HEK293T (cell line): ENCODE data around the gene ATG16L2.

Experiments used
- CTCF ChIA-PET: fragments of 350-600 bp; formaldehyde crosslinking; extraction: SDS; loops from one replicate; lab custom pipeline; 2021; ENCODE audit warnings: antibody characterized with exemption, inconsistent platforms; lab: Yijun Ruan, JAX
- POLR2A ChIA-PET: fragments of 350-600 bp; formaldehyde crosslinking; extraction: SDS; loops from one replicate; lab custom pipeline; 2020; ENCODE audit warnings: antibody characterized with exemption, inconsistent platforms; lab: Yijun Ruan, JAX
- DNase-seq: peaks from one replicate; pipeline ENCODE4 v3.0.0; 2012; ENCODE audit warnings: mixed read lengths; ENCODE audit errors: extremely low spot score
- ARNT ChIP-seq: fragments of 450-650 bp; IDR thresholded peaks from 2 replicates; pipeline ENCODE4 v1.6.1; 2017; ENCODE audit warnings: mild to moderate bottlenecking
- BHLHE40 ChIP-seq: fragments of 450-650 bp; IDR thresholded peaks from 2 replicates; pipeline ENCODE4 v1.6.1; 2016; ENCODE audit warnings: mild to moderate bottlenecking, moderate library complexity, borderline replicate concordance
- CTBP1 ChIP-seq: fragments of 450-650 bp; IDR thresholded peaks from 2 replicates; pipeline ENCODE4 v1.6.1; 2016; ENCODE audit warnings: borderline replicate concordance
- ELF4 ChIP-seq: fragments of 450-650 bp; IDR thresholded peaks from 2 replicates; pipeline ENCODE4 v1.6.1; 2017; ENCODE audit warnings: antibody characterized with exemption
- FOXA1 ChIP-seq: fragments of 450-650 bp; IDR thresholded peaks from 2 replicates; pipeline ENCODE4 v1.6.1; 2016; ENCODE audit warnings: mild to moderate bottlenecking
- FOXK2 ChIP-seq: fragments of 450-650 bp; IDR thresholded peaks from 2 replicates; pipeline ENCODE4 v1.6.1; 2016; ENCODE audit warnings: mild to moderate bottlenecking
- FOXM1 ChIP-seq: fragments of 450-650 bp; IDR thresholded peaks from 2 replicates; pipeline ENCODE4 v1.6.1; 2017; ENCODE audit warnings: mild to moderate bottlenecking, borderline replicate concordance
- HDGF ChIP-seq: fragments of 450-650 bp; IDR thresholded peaks from 2 replicates; pipeline ENCODE4 v1.6.1; 2017; ENCODE audit warnings: antibody characterized with exemption, borderline replicate concordance
- L3MBTL2 ChIP-seq: fragments of 450-650 bp; conservative IDR thresholded peaks from 2 replicates; pipeline ENCODE4 v1.6.1; 2016; ENCODE audit warnings: mild to moderate bottlenecking
- LEF1 ChIP-seq: fragments of 450-650 bp; IDR thresholded peaks from 2 replicates; pipeline ENCODE4 v1.6.1; 2017; ENCODE audit warnings: mild to moderate bottlenecking, borderline replicate concordance
- NFRKB ChIP-seq: fragments of 450-650 bp; IDR thresholded peaks from 2 replicates; pipeline ENCODE4 v1.6.1; 2016; ENCODE audit warnings: mild to moderate bottlenecking, moderate library complexity
- SP1 ChIP-seq: fragments of 450-650 bp; IDR thresholded peaks from 2 replicates; pipeline ENCODE4 v1.6.1; 2017
- SUZ12 ChIP-seq: fragments of 450-650 bp; IDR thresholded peaks from 2 replicates; pipeline ENCODE4 v1.6.1; 2016; ENCODE audit warnings: mild to moderate bottlenecking
- TARDBP ChIP-seq: fragments of 450-650 bp; IDR thresholded peaks from 2 replicates; pipeline ENCODE4 v1.6.1; 2016
- ZNF384 ChIP-seq: fragments of 450-650 bp; IDR thresholded peaks from 2 replicates; pipeline ENCODE4 v1.6.1; 2016
- TF ChIP-seq, protein P1 (sequence below): fragments of 450-650 bp; IDR thresholded peaks from 2 replicates; pipeline ENCODE4 v1.6.1; 2016

Gene ATG16L2, protein sequence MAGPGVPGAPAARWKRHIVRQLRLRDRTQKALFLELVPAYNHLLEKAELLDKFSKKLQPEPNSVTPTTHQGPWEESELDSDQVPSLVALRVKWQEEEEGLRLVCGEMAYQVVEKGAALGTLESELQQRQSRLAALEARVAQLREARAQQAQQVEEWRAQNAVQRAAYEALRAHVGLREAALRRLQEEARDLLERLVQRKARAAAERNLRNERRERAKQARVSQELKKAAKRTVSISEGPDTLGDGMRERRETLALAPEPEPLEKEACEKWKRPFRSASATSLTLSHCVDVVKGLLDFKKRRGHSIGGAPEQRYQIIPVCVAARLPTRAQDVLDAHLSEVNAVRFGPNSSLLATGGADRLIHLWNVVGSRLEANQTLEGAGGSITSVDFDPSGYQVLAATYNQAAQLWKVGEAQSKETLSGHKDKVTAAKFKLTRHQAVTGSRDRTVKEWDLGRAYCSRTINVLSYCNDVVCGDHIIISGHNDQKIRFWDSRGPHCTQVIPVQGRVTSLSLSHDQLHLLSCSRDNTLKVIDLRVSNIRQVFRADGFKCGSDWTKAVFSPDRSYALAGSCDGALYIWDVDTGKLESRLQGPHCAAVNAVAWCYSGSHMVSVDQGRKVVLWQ

DNA sequence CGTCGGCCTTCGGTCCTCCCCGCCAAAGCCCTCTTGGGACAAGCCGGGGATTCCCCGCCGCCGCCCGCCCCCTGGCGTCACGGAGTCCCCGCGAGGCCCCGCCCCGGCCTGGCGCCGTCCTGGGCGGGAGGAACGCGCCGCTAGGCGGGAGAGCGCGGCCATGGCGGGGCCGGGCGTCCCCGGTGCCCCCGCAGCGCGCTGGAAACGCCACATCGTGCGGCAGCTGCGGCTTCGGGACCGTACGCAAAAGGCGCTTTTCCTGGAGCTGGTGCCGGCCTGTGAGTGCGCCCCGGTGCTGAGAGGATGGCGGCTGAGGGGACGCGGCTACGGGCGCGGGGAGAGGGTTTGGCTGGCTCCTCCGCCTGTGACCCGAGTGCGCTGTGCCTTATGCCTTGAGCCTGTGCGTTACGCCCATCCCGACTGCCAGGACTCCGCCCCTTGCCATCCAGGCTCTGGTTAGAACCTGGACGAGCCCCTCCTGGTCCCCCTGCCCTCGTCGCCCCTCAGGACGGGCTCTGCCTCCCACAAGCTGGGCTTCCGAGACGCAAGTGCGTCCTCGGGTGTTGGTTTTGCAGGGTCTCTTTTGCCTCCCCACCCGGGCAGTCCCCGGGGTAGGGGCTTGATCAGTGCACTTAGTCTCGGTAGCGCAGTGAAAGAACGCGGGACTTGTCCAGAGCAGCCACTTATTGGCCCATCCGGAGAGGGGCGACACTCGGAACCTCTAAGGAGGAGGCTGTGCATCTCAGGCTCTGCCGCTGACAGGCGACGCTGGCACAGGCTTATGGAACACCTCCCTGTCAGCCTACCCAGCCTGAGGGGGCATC, at the start of gene ATG16L2:
TSS of gene ATG16L2 (plus strand) at position 126 of the 824 bp plus-strand sequence. CDS start at position 161, 35 bp downstream.
- ChIA-PET CTCF (no interaction called here), POLR2A (interaction anchor here (0.9 to 1.6 kb wide), 3 partner anchors 16 to 32 kb away, joined by 3 to 6 read pairs (median 3); partner anchors contain the start of gene STARD10)
- TF ChIP-seq ZNF384: no peak
- TF ChIP-seq FOXM1: peak; percentile 24
- no peak for TF ChIP-seq SP1
- DNase-seq: peak; percentile 87

DNA sequence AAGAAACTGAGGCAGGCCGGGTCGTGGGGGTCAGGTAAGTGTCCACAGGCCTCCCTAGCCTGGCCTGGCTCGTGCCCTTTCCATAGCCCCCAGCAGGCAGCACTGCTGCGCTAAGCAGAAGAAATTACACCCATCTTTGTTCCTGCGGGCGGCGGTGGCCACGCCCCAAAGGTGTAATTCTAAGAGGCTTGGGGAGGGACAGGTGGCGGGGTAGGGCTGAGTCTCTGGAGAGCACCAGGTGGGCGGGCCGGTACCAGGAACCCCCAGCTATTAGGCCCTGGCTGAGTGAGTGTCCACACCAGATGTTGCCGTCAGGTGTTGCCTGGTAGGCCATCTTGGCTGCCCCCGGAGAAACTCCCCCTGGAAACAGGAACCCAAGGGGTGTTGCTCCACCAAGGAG, 49.7 kb upstream of the ATG16L2 start:
- no peak for TF ChIP-seq NFRKB
- no peak for TF ChIP-seq ARNT
- TF ChIP-seq L3MBTL2: no peak
- TF ChIP-seq, protein P1, sequence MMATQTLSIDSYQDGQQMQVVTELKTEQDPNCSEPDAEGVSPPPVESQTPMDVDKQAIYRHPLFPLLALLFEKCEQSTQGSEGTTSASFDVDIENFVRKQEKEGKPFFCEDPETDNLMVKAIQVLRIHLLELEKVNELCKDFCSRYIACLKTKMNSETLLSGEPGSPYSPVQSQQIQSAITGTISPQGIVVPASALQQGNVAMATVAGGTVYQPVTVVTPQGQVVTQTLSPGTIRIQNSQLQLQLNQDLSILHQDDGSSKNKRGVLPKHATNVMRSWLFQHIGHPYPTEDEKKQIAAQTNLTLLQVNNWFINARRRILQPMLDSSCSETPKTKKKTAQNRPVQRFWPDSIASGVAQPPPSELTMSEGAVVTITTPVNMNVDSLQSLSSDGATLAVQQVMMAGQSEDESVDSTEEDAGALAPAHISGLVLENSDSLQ: no peak
- TF ChIP-seq BHLHE40: no peak
- TF ChIP-seq TARDBP: no peak
- TF ChIP-seq SP1: no peak
- no peak for TF ChIP-seq FOXA1
- TF ChIP-seq LEF1: no peak
- TF ChIP-seq ZNF384: no peak
- no peak for TF ChIP-seq CTBP1
- TF ChIP-seq HDGF: no peak
- no peak for TF ChIP-seq FOXK2
- DNase-seq: no peak
- CTCF ChIA-PET: no interaction called here

DNA sequence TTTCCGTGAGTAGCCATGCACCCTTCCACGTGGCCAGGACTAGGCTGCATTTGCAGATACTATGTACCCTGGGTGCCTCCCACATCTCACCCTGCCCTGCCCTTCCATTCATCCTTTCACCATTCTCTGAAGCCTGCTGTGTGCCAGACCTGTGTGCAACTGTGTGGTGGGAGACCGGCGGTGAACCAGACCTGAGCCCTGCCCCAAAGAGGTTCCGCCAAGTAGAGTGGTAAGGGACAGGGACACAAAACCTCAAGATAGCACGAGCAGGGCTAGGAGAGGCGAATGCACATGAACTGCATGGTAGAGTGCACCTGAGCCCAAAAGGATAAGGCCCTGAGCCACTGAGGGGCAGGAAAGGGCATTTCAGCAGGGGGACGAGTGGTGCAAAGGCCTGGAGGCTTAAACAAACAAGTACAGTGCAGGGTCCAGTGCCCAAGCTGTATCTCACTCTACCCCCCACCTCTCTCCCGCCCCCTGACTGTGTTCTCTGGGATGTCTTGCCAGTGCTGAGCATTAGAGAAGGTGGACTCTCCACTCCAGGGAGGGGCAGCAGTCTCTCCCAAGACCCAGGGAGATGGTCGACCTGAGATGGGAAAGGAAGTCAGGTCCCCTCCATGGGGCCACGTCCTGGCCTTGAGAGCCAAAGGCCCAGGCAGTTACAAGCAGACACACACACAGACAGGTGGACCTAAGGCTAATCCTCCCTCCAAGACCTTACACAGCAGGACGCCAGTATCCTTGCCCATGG, 47.9 kb upstream of the ATG16L2 start:
- TF ChIP-seq SP1: no peak
- no peak for TF ChIP-seq ZNF384
- no peak for TF ChIP-seq LEF1
- TF ChIP-seq FOXK2: no peak
- no peak for TF ChIP-seq L3MBTL2
- TF ChIP-seq BHLHE40: no peak
- POLR2A ChIA-PET: no interaction called here
- CTCF ChIA-PET: interaction anchor here (0.5 to 1.0 kb wide), 3 partner anchors 13 to 368 kb away, joined by 3 read pairs; no protein-coding TSS in a partner anchor
- no peak for DNase-seq

More for the DNA sequence above, 49.7 kb upstream of the ATG16L2 start:
- POLR2A ChIA-PET: no interaction called here

DNA sequence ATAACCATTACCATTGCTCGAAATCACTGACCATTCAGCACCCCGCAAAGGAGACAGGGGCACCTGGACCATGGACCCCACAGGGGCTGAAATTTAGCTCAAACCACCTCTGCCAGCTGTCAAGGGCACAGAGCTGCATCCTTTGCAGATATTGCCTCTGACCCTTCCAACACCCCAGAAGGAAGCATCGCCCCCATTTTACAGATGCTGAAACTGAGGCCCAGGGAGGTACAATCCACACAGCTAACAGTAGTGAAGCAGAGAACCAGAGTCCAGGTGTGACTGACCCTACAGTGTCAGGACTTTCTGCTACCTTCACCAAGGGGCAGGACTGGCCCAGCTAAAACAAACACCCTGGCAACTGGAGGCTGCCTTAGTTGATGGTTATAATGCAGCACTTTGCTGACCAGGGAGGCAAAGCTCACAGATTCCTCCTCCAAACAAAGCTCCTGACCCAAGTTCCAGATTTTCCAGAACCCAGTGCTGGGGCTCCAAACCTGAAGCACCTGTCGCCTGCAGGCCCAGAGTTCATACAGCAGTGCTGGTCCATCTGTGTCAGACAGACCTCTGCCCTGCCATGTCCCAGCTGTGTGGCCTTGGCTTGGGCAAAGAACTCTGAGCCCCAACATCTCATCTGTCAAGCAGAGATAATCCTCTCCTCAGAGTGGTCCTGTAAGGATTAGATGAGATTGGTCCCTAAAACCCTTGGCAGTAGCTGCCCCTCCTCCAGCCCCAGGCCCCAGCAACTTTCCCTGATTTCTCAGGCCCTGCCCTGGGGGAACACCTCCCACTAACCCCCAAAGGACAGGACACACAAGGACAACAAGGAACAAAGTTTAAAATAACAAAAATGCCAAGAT, 46.8 kb upstream of the ATG16L2 start:
- no peak for DNase-seq
- POLR2A ChIA-PET: no interaction called here
- TF ChIP-seq, protein P1: no peak
- TF ChIP-seq FOXK2 (no peak), ELF4 (no peak), FOXA1 (no peak), ARNT (no peak), TARDBP (no peak), HDGF (no peak), ZNF384 (no peak), SUZ12 (no peak), CTBP1 (no peak), LEF1 (no peak), FOXM1 (no peak), BHLHE40 (no peak), L3MBTL2 (no peak), SP1 (no peak), NFRKB (no peak)
- CTCF ChIA-PET: interaction anchor here (0.9 kb wide), 1 partner anchor 27 kb away, joined by 3 read pairs; the partner anchor contains the start of gene STARD10

DNA sequence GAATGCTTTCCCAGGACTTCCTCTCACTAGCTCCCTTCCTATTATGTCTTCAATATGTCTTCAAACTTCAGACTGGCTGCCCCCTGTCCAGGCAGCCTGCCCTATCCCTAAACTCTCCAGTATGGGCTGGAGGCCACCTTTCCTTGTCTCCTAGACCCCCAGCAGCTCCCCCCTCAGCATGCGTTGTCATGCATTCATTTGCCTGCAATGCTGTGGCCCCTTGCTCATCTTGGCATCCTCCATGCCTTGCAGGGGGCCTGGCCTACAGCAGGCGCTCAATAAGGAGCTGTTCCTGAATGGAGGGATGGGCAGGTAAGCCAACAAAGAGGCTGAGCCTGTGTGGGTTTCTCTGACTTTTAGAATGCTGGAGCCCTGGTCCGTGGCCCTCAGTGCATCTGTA, 45.6 kb upstream of the ATG16L2 start:
- no peak for DNase-seq
- ChIA-PET CTCF (no interaction called here), POLR2A (no interaction called here)
- TF ChIP-seq HDGF: no peak
- TF ChIP-seq, protein P1: no peak
- TF ChIP-seq BHLHE40: no peak
- no peak for TF ChIP-seq CTBP1
- TF ChIP-seq FOXA1: no peak
- TF ChIP-seq LEF1: no peak
- no peak for TF ChIP-seq TARDBP
- no peak for TF ChIP-seq SUZ12
- TF ChIP-seq FOXK2: no peak
- TF ChIP-seq ELF4: no peak
- no peak for TF ChIP-seq FOXM1
- TF ChIP-seq SP1: no peak
- TF ChIP-seq ARNT: no peak
- TF ChIP-seq ZNF384: no peak
- no peak for TF ChIP-seq NFRKB
- no peak for TF ChIP-seq L3MBTL2
